ENCODE measurements around the gene ME3. TPM values are rescaled to one million over a fixed set of nuclear protein-coding genes. Genes with fewer than 3 reads are reported as not detected.

ME3 gene
- total and polyA plus RNA-seq, 4 donors, result 1.4 to 7.2 (median 2.3) TPM

- H3K27ac ChIP-seq (ENCODE audit: low read depth in 1 of 2, low read length in 2 of 2), result no peak overlapping the region
- H3K4me3 ChIP-seq (ENCODE audit: low read depth in 1 of 3, low read length in 3 of 3), result no peak overlapping the region
- H3K36me3 ChIP-seq (ENCODE audit: control insufficient read depth in 4 of 4, insufficient read depth in 3 of 4, low read depth in 1 of 4, low read length in 3 of 4), result no peaks in the 10 kb centered on the region
- WGBS, result 74% methylated on average over 3 of the region's 3 CpGs
- peaks cover 9 to 17% (median 13%) of the 10 kb centered on the region in 4 donors for H3K4me1 ChIP-seq (ENCODE audit: control insufficient read depth in 4 of 4, insufficient read depth in 4 of 4, low read length in 3 of 4)
- TF ChIP-seq HNF4A (conservative IDR thresholded peaks at IDR 0.05), result peak; percentile 16 to 24
- TF ChIP-seq, protein P1, sequence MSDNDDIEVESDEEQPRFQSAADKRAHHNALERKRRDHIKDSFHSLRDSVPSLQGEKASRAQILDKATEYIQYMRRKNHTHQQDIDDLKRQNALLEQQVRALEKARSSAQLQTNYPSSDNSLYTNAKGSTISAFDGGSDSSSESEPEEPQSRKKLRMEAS (IDR thresholded peaks at IDR 0.05), result no peak
- no peak for DNase-seq (ENCODE audit: low spot score)
- no peaks in the 10 kb centered on the region for H3K27me3 ChIP-seq (ENCODE audit: control insufficient read depth in 4 of 4, insufficient read depth in 4 of 4, low read length in 3 of 4)
- H3K9me3 ChIP-seq (ENCODE audit: control insufficient read depth in 4 of 4, low read length in 3 of 4), result no peaks in the 10 kb centered on the region
- H3K9ac ChIP-seq (ENCODE audit: low read depth in 1 of 2, low read length in 2 of 2), result no peak overlapping the region
Observed at GRCh38 chr11:86506235-86506634, 166.2 kb downstream of the ME3 start.

DNA sequence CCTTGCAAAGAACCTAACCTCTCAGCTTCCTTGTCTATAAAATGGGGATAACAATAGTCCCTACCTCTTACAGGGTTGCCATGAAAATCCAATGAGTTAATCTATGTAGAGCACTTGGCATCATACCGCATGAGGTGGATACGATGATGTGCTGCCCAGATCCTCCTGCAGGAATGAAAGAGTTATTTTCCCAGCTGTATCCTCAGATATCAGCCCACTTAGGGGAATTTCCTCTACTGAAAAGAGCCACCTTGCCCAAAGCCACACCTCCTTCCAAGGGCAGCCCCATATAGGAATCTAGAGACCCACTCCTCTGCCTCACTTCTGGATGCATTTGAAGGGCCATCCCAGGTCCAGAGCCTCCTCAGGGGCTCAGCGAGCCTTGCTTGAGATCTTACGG, 169.3 kb downstream of the ME3 start:
- 86% methylated on average over 4 of the region's 4 CpGs for WGBS
- H3K4me1 ChIP-seq (ENCODE audit: control insufficient read depth in 4 of 4, insufficient read depth in 4 of 4, low read length in 3 of 4), result peaks cover 0 to 6% (median 2%) of the 10 kb centered on the region in 4 donors
- no peak for DNase-seq (ENCODE audit: low spot score)
- no peaks in the 10 kb centered on the region for H3K9me3 ChIP-seq (ENCODE audit: control insufficient read depth in 4 of 4, low read length in 3 of 4)
- no peak overlapping the region for H3K27ac ChIP-seq (ENCODE audit: low read depth in 1 of 2, low read length in 2 of 2)
- no peak overlapping the region for H3K4me3 ChIP-seq (ENCODE audit: low read depth in 1 of 3, low read length in 3 of 3)
- no peaks in the 10 kb centered on the region for H3K27me3 ChIP-seq (ENCODE audit: control insufficient read depth in 4 of 4, insufficient read depth in 4 of 4, low read length in 3 of 4)
- no peak overlapping the region for H3K9ac ChIP-seq (ENCODE audit: low read depth in 1 of 2, low read length in 2 of 2)
- no peak for TF ChIP-seq RXRA (IDR thresholded peaks at IDR 0.05)
- no peak for TF ChIP-seq YY1 (IDR thresholded peaks at IDR 0.05)
- TF ChIP-seq RAD21 (IDR thresholded peaks at IDR 0.05), result no peak
- H3K36me3 ChIP-seq (ENCODE audit: control insufficient read depth in 4 of 4, insufficient read depth in 3 of 4, low read depth in 1 of 4, low read length in 3 of 4), result no peaks in the 10 kb centered on the region

DNA sequence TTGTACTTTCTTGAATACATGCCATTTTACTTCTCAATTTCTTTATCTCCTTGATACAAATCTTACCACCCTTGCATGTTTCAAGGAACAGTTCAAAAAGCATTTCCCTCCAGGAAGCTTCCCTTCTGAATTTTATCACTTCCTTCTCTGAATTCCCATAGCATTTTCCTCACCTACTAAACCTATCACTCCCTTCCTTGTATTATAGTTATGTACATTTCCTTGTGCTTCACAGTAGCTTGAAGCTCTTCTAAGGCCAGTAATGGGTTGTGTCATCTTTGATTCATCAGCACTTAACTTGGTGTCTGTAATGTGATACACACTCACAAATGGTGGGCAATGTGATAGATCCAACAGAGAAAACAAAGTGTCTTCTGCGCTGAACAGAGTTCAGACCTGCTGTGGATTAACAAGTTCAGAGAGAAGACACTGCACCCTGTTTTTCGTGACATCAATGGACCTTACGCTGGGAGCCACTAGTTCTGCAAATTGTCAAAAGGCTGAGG, 170.2 kb downstream of the ME3 start:
- TF ChIP-seq, protein P2, sequence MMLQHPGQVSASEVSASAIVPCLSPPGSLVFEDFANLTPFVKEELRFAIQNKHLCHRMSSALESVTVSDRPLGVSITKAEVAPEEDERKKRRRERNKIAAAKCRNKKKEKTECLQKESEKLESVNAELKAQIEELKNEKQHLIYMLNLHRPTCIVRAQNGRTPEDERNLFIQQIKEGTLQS (IDR thresholded peaks at IDR 0.05), result no peak
- TF ChIP-seq TAF1 (conservative IDR thresholded peaks at IDR 0.05), result no peak
- no peak for TF ChIP-seq FOXA1 (IDR thresholded peaks at IDR 0.05)
- no peak for TF ChIP-seq NR2F2 (IDR thresholded peaks at IDR 0.05)
- TF ChIP-seq GABPA (IDR thresholded peaks at IDR 0.05 in 1 of 2, conservative IDR thresholded peaks at IDR 0.05 in 1 of 2), result no peak
- TF ChIP-seq RXRA (IDR thresholded peaks at IDR 0.05), result no peak
- no peak for TF ChIP-seq HNF4A (conservative IDR thresholded peaks at IDR 0.05)
- TF ChIP-seq, protein P3, sequence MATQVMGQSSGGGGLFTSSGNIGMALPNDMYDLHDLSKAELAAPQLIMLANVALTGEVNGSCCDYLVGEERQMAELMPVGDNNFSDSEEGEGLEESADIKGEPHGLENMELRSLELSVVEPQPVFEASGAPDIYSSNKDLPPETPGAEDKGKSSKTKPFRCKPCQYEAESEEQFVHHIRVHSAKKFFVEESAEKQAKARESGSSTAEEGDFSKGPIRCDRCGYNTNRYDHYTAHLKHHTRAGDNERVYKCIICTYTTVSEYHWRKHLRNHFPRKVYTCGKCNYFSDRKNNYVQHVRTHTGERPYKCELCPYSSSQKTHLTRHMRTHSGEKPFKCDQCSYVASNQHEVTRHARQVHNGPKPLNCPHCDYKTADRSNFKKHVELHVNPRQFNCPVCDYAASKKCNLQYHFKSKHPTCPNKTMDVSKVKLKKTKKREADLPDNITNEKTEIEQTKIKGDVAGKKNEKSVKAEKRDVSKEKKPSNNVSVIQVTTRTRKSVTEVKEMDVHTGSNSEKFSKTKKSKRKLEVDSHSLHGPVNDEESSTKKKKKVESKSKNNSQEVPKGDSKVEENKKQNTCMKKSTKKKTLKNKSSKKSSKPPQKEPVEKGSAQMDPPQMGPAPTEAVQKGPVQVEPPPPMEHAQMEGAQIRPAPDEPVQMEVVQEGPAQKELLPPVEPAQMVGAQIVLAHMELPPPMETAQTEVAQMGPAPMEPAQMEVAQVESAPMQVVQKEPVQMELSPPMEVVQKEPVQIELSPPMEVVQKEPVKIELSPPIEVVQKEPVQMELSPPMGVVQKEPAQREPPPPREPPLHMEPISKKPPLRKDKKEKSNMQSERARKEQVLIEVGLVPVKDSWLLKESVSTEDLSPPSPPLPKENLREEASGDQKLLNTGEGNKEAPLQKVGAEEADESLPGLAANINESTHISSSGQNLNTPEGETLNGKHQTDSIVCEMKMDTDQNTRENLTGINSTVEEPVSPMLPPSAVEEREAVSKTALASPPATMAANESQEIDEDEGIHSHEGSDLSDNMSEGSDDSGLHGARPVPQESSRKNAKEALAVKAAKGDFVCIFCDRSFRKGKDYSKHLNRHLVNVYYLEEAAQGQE (IDR thresholded peaks at IDR 0.05), result no peak
- Histone ChIP-seq H3K27ac (ENCODE audit: low read depth in 1 of 2, low read length in 2 of 2) (no peak overlapping the region), H3K9ac (ENCODE audit: low read depth in 1 of 2, low read length in 2 of 2) (no peak overlapping the region), H3K4me1 (ENCODE audit: control insufficient read depth in 4 of 4, insufficient read depth in 4 of 4, low read length in 3 of 4) (peaks cover 0 to 4% (median 0%) of the 10 kb centered on the region in 4 donors), H3K36me3 (ENCODE audit: control insufficient read depth in 4 of 4, insufficient read depth in 3 of 4, low read depth in 1 of 4, low read length in 3 of 4) (no peaks in the 10 kb centered on the region), H3K9me3 (ENCODE audit: control insufficient read depth in 4 of 4, low read length in 3 of 4) (no peaks in the 10 kb centered on the region), H3K4me3 (ENCODE audit: low read depth in 1 of 3, low read length in 3 of 3) (no peak overlapping the region), H3K27me3 (ENCODE audit: control insufficient read depth in 4 of 4, insufficient read depth in 4 of 4, low read length in 3 of 4) (no peaks in the 10 kb centered on the region)
- 97% methylated on average over 3 of the region's 3 CpGs for WGBS
- DNase-seq (ENCODE audit: low spot score), result no peak

All from liver (tissue), 9 donors.